Stimulated activated CD4-positive, alpha-beta T cell treated with anti-CD3 and anti-CD28 coated beads, Interleukin-15, amount 100 ng/mL, for 48 hours (primary cell): ENCODE measurements around the gene NES.

ENCODE experiments used
- DNase-seq, 2 donors: peaks; one replicate each; pipeline ENCODE4 v3.0.0-alpha.2; 2020; ENCODE audit warnings: low read depth in 2 of 2

NES gene, protein sequence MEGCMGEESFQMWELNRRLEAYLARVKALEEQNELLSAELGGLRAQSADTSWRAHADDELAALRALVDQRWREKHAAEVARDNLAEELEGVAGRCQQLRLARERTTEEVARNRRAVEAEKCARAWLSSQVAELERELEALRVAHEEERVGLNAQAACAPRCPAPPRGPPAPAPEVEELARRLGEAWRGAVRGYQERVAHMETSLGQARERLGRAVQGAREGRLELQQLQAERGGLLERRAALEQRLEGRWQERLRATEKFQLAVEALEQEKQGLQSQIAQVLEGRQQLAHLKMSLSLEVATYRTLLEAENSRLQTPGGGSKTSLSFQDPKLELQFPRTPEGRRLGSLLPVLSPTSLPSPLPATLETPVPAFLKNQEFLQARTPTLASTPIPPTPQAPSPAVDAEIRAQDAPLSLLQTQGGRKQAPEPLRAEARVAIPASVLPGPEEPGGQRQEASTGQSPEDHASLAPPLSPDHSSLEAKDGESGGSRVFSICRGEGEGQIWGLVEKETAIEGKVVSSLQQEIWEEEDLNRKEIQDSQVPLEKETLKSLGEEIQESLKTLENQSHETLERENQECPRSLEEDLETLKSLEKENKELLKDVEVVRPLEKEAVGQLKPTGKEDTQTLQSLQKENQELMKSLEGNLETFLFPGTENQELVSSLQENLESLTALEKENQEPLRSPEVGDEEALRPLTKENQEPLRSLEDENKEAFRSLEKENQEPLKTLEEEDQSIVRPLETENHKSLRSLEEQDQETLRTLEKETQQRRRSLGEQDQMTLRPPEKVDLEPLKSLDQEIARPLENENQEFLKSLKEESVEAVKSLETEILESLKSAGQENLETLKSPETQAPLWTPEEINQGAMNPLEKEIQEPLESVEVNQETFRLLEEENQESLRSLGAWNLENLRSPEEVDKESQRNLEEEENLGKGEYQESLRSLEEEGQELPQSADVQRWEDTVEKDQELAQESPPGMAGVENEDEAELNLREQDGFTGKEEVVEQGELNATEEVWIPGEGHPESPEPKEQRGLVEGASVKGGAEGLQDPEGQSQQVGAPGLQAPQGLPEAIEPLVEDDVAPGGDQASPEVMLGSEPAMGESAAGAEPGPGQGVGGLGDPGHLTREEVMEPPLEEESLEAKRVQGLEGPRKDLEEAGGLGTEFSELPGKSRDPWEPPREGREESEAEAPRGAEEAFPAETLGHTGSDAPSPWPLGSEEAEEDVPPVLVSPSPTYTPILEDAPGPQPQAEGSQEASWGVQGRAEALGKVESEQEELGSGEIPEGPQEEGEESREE (N-terminal part only)

DNA sequence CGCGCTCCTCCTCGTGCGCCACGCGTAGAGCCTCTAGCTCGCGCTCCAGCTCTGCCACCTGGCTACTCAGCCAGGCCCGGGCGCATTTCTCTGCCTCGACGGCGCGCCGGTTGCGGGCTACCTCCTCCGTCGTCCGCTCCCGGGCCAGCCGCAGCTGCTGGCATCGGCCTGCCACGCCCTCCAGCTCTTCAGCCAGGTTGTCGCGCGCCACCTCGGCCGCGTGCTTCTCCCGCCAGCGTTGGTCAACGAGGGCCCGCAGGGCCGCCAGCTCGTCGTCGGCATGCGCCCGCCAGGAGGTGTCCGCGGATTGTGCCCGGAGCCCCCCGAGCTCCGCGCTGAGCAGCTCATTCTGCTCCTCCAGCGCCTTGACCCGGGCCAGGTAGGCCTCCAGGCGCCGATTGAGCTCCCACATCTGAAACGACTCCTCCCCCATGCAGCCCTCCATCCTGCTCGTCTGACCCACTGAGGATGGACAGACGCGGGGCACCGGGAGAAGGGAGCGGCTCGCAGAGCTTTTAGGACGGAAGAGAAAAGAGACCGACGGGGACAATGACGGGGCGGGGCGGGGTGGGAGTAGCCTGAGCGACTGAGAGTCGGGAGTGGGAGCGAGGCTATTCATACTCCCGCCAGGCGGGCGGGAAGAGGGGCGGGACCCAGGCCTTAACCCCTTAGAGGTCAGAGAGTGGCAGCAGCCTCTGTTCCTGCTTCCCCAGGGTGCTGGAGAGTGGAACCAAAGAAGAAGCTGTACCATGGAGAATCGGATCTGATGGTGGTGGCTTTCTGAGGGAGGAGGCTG lies at the start of gene NES:
Gene NES, minus strand, starts transcription at position 588 of the 796 bp plus-strand sequence. Its CDS starts 143 bp downstream, at position 445.
- DNase-seq: no peak

DNA sequence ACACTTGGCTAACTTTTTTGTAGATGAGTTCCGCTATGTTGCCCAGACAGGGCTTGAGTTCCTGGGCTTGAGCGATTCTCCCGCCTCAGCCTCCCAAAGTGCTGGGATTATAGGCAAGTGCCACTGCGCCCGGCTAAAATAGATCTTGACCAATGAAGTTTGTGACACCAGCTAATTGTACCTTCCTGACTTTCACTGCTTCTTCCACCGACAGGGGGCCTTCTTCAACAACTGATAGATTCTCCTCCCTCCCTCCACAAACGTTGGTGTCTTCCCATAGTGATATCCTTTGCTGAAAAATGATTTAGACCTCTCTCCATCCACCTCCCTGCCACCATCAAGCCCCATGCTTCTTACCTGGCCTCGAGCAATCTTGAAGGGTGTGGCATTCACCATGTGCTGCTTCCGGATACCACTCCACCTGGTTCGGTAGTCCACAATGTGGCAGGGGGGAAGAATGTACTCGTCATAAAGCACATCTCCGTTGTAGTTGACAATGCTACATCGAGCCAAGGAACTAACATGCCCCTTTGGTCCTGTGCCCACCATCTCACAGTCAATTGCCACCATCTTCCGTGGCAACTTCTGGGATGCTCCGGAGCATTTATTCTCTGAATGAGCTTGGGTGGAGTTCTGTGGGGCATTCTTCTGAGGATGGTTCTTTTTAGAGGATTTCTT lies 49.5 kb upstream of the NES start:
- DNase-seq: peak in 1 of 2 donors; percentile 43

- DNase-seq: peak; percentile 65 to 69
Measured at GRCh38 chr1:156725683-156726280, 48.6 kb upstream of the NES start.

- no peak for DNase-seq
Measured at GRCh38 chr1:156721535-156721934, 44.3 kb upstream of the NES start.

GRCh38 chr1:156721131-156721530 lies 43.9 kb upstream of the NES start:
- no peak for DNase-seq

DNA sequence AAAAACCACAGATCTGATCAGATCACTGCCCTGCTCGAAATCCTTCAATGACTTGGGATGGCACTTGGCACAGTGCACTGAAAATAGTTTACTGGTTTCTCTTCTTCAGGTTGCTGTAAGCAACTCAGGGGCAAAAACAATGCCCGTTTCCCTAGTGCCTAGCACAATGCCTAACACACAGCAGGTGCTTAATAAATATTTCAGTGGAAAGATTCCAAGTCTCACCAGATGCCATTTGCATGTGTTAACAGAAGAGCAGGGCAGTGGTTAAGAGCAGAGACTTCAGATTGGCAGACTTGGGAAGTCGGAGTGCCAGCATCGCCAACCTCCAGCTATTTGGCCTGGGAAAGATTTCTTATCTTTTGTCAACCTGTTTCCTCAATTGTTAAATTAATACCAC lies 40.1 kb upstream of the NES start:
- no peak for DNase-seq

GRCh38 chr1:156714830-156715229 lies 37.6 kb upstream of the NES start:
- no peak for DNase-seq

DNA sequence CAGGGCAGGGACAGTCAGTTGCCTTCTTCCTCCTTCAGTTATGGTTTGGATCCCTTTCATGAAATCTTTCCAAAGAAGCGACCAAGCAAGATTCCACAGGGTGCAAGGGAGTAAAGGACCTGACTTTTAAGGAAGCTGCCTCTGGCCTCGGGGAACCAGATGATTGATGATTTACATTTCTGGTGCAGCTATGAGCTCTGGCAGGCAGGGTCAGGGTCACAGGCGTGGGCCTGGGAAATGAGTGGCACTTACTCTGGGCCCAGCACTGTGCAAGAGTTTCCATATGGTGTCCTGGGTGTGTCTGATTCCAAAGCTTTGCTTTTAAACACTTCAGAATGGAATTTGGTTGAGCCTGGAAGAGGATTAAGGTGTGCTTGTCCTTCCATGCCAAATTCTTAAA lies 35.4 kb upstream of the NES start:
- no peak for DNase-seq

- no peak for DNase-seq
Measured at GRCh38 chr1:156711011-156711817, 34.0 kb upstream of the NES start.

DNA sequence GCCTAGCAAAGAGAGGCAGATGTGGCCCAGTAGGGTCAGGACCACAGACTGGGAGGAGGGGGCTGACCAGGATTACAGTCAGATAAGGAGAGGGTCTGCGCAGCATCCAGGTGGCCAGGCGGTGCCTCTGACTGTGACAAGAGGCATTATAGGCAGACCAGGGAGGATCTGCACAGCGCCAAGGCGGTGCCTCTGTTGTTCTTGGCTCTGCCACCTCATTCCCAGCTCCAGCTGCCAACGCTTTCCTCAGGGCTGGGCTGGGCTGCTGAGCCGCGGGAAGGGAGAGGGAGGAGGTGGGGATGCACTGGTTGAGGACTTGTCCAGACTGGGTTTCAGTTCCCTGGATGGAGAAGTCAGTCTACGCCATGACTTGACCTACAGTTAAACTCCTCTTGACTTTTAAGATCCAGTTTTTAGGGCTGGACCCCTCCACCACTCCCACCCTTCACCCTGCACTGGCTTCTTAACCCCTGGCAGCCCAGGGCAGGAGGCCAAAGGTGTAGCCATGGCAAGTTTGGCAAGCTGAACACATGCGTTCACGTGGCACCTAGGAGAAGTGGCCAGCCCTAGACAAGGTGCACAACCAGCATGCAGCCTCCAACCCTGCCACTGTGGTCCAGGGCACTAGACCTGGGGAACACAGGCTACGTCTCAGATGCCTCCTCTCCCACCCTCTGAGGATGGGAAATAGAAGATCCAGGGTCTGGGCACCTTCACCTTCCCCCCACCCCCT lies 32.7 kb upstream of the NES start:
- DNase-seq: no peak

DNA sequence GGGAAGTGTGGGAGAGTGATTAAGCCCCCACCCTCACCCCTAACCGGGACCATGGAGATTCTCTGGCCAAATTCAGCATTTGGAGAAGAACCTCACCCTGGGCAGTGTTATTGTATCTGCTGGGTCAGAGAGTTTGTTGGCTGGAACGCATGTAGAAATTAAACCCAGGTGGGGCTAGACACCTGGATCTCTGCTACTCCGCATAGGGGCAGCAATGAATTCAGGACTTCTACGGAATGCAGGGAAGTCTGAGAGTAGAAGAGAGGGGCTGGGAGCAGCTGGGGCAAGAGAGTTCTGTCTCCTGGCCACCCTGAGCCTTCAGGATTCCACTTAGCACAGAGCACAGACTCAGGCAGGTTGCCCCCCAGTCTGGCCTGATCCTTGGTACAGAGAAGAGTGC lies 31.8 kb upstream of the NES start:
- DNase-seq: no peak

- no peak for DNase-seq
Measured at GRCh38 chr1:156708218-156708661, 31.0 kb upstream of the NES start.

DNA sequence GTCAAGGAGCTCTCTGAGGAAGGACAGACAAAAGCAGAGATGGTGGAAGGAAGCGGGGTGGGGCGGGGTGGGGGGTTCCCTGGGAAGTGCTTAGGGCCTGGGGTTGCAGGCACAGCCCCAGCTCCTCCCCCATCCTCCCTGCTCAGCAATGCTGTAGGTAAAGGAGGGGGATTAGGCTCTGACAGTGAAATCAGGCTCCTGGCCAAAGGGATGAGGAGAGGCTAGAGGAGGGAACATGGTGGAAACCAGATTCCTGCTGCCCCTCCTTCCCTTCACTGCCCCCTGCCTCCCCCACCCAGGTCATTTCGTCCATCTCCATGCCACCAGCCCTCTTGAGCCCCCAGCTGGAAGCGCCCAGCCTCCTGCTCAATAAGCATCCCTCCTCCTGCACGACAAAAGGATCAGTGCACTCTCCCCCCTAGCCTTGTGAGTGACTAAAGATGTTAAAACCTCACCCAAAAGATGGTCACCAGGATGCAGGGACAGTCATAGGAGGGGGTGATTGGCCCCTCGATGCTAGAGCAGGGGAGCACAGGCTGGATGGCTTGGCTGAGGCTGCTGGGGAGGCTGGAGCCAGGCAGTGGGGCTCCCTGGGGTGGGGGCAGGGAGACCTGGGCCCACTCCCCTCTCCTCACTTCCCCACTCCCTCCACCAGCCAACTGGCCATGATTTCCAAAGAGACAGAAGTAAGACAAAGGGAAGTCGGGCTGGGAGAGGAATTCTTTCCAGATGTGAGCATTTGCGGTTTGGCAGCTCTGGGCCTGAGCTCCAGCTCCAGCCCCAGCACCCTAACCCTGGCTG lies 30.4 kb upstream of the NES start:
- DNase-seq: no peak

DNA sequence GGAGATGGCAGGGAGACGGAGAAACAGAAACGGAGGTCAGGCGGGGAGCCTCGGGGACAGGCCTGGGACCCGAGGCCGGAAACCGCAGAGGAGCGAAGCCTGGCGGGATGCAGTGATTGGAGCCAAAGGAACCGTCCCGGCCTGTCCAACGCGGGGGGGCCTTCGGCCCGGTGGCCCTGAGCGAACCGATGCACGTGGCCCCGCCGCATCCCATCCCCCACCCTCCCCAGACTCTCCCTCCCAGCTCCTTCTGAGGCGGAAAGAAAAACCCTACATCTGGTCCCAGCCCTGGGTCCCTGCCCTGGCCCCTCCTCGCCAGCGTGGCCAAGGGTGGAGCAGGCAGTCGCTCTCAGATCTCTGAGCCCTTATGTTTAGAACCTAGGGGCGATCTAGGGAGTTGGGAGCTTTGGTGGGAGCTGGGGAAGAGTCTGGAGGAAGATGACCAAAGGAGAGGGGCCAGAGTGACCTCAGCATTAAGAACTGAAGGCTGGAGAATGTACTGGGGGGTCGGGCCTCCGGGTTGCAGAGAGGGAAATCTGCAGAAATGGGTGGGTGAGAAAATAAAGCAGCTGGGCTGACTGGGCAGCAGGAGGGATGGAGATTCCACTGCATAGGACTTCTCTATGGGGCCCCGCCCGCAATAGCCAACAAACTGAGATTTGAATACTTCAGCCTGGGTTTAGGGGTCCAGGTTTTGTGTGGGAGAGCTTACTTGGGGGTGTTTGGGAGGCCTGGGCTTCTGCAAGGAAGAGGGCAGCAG lies 29.6 kb upstream of the NES start:
- DNase-seq: no peak

GRCh38 chr1:156705918-156706656 lies 28.9 kb upstream of the NES start:
- peak; percentile 39 to 71 for DNase-seq

DNA sequence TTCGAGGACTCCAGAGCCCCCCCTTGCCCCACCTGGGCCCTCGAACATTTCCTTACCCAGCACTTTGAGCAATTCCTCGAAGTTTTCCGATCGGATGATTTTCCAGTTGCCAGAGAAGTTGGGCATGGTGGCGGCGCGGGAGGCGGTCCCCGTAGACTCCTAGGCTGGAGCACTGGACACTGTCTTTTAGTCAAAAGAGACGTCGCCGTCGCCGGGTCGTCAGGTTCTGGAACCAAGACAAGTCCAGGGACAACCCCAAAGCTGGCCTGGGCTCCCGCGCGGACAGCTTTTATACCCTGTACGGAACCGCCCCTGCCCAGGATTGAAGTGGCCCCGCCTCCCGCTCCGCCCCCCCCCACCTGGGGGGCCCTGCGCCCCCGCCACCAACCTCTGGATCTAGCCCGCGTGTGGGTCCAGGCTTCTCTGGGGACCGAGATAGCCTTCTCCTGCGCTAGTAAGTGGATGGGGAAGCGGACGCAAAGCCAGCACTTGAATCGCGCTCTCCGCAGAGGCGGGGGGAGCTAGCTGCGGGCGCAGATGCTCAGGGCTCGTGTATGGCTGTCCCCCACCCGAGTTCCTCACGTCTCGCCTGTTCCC lies 28.2 kb upstream of the NES start, which contains the start of gene CRABP2:
Gene CRABP2, minus strand, starts transcription at position 263 of the 597 bp plus-strand sequence. Its CDS starts 137 bp downstream, at position 126.
- no peak for DNase-seq
